Activated T-cell treated with anti-CD3 and anti-CD28 coated beads for 1 hour (primary cell): ENCODE results near the gene COPS7A.

ENCODE experiments used
- DNase-seq: peaks from one replicate; pipeline ENCODE4 v3.0.0-alpha.2; 2020; ENCODE audit warnings: low read depth

COPS7A gene, protein sequence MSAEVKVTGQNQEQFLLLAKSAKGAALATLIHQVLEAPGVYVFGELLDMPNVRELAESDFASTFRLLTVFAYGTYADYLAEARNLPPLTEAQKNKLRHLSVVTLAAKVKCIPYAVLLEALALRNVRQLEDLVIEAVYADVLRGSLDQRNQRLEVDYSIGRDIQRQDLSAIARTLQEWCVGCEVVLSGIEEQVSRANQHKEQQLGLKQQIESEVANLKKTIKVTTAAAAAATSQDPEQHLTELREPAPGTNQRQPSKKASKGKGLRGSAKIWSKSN

DNA sequence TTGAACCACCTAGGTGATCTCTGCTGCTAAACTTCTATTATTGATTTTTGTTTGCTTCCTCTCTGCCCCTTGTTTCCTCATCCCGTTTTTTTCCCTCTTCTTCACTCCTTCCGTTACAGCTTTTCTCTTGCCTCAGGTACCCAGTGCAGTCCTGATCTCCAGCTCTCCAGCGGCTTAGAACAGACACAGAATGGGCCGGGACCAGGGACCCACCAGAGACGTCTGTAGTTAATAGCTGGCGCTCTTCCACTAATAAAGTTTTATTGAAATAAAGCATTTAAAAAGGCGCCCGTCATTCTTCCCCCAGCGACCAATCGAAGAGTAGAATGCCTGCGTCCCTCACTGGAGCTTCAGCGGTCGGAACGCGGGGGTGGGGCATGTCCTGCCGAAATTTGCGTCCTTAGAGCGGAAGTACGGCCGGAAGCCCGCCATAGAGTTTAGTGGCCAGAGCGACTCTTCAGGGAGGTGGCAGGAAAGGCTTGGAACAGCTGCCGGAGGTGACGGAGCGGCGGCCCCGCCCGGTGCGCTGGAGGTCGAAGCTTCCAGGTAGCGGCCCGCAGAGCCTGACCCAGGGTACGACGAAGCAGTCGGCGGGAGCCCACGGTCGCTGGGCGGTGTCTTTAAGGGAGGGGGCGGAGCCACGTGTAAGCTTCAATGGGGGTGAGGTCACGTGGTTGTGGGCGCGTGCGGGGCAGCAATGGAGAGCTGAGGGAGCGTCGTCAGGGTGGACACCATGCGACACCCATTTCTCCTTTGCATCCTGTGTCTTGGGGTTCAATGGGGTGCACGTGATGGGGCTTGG, at the start of gene COPS7A:
COPS7A (plus strand) TSS at position 440 of the 802 bp plus-strand sequence. CDS start 611 bp downstream, outside the sequence.
- peak; percentile 87 for DNase-seq

DNA sequence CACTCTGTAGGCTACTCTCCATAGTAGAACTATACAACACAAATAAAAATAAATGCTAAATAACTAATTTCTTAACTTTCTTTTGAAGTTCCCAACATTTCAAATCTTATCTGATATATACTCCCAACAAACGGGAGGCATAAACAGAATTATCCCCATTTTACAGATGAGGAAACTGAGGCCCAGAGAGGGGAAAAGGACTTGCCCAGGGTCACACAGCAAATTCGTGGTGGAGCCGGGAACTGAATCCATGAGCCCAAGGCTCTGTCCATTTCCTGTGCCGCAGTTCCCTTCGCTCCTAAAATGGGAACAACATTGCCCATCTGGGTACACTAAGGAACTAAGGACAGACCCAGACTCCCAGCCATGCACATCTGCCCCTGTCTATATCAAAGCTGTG, 46.9 kb upstream of the COPS7A start:
- DNase-seq = no peak

DNA sequence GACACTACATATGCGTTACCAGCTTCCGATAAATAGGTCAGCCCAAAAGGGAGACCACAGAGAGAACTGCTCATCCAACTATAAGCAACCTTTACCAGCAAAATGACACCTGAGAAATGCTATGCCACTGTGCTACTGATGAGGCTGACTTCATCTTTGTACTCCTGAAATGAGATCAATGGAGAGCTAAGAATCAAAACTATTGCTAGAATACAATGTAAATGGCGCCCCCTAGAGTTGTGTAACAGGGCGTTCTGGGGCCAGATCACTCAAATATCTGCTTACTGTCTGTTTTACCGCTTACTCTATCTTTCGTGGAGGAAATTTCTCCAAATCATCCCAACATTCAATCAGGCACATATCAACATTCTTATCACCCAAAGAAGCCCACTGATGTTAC, 39.2 kb upstream of the COPS7A start:
- no peak for DNase-seq

DNA sequence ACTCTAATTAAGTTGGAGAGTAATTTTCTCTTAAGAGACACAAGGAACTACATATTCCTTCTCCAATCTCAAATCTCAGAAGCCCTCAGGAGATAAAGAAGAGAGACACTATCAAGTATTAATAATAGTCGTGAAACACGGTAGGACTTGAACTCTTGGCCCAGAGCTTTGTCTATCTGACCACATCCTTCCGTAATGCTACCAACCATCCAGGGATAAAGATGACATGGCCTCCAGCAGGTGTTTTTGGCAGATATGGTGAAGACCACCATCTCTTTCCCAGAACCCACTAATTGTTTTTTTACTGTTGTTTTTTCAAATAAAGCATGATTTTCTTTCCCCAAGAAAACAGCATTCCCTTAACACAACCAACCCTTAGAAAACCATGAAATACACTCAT, 38.0 kb upstream of the COPS7A start:
- no peak for DNase-seq

DNA sequence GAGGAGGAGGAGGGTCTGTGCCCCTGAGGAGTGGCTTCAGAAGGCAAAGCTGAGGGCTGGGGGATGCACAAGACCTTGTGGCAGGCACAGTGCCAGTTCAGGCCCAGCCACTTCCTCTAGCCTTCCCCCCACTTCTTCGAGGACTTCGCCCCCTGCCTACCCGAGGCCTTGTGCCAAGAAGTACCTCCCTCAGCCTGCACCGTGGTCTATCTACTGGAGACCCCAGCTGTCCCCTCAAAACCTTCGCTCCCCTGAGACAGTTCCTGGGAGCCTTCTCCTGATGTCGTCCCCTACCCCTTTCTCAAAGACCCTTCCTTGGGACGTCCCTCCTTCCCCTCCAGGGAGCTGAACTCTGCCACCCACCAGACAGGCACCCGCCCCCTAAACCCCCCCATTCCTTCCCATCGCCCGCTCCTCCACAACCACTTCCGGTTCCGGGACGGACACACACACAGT, 35.3 kb upstream of the COPS7A start:
- no peak for DNase-seq

DNA sequence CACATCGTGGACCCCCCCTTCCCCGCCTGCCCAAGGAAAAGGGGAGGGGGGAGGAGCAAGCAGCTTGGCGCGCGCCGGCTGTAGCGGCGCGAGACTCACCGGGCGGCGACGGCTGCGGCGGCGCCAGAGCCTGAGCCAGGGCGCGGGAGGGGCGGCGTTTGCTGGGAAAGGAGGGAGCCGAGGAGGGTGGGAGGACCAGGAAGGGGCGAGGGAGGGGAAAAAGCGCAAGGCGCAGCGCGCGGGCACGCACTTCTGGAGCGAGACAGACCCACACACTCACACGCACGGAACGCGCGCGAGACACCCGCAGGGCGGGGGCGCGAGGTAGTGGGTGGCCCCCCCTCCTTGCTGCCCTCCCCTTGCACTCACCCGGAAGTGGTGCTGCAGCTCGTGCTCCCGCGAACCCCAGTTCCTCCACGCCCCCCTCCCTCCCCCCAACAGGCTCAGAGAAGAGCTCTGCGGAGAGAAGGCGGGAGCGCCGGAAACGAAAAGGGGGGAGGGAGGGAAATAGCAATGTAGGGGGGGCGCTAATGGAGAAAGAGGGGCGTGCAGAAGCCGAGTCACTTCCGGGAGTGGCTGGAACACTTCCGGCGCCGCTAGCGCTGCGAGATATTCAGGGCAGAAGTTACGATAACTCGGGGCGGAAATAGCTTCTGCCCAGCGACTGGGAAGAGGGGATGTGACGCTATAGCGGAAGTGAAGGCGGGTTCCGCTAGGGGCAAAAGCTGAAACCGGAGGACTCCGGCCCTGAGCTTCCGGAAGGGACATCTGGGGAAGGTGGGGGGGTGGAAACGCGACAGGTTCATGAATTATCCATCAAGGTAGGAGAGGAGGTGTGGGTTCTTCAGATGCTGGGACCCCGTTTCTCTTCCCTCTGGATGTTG, 34.6 kb upstream of the COPS7A start, which contains the start of gene ZNF384:
ZNF384 (minus strand) TSS at position 377 of the 884 bp plus-strand sequence. CDS start 9,855 bp downstream, outside the sequence.
- peak; percentile 87 for DNase-seq

DNA sequence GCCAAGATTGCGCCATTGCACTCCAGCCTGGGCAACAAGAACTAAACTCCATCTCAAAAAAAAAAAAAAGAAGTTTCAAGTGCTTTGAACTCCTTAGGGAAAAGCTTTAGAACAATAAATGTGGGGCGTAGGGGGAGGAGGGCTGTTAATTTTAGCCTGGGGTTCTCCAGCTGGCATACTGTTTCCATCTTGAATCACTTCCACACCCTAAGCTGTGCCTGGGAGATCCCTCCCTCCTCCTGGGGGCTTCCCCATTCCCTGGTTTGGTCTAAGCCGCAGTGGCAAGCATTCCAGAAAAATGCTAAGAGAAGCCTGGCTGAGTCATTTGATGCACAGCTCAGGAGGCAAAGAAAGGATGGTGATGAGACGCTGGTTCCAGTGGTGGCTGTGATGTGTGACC, 32.4 kb upstream of the COPS7A start:
- DNase-seq = no peak

- DNase-seq = no peak
Observed at GRCh38 chr12:6692888-6693287, 31.0 kb upstream of the COPS7A start.

GRCh38 chr12:6693832-6694355, 30.0 kb upstream of the COPS7A start:
- DNase-seq = no peak

GRCh38 chr12:6694701-6695100, 29.1 kb upstream of the COPS7A start:
- no peak for DNase-seq

GRCh38 chr12:6695313-6696045, 28.4 kb upstream of the COPS7A start:
- DNase-seq = no peak

DNA sequence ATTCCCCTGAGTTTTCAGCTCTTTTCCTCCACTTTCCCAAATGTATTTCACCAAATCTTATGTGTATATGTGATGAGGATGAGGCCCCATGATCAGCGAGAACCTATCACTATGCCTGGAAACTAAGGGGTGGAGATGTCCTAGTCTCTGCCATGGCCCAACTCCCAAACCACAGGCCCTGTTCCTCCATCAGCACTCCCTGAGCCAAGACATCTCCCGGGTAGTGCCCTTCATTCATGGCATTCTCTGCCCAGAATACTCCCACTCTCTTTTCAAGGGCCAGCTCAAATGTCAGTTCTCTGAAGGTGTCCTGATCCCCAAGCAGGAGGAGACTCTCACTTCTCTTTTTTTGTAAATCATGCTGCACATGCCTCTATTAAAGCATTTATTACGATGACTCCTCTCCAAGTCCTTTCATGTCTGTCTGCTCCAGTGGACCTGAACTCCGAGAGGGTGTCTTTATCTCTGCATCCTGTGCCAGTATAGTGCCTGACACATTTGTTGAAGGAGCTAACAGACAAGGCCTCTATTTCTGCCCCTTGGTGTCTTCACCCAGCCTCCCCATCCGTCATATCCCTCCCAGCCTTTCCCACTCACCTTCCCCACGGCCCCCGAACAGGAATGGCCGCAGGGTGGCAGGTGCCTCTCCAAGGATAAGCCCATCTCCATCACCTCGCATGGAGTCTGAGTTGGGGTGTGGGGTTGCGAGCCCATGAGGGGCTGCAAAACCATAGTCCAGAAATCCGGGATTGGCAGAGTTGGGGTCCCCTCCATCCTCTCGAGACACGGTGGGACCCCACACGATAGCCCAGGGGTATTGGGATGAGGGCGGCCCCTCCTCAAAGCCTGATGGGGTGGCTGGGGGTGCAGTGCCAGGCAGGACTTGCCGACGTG, 26.9 kb upstream of the COPS7A start:
- no peak for DNase-seq

DNA sequence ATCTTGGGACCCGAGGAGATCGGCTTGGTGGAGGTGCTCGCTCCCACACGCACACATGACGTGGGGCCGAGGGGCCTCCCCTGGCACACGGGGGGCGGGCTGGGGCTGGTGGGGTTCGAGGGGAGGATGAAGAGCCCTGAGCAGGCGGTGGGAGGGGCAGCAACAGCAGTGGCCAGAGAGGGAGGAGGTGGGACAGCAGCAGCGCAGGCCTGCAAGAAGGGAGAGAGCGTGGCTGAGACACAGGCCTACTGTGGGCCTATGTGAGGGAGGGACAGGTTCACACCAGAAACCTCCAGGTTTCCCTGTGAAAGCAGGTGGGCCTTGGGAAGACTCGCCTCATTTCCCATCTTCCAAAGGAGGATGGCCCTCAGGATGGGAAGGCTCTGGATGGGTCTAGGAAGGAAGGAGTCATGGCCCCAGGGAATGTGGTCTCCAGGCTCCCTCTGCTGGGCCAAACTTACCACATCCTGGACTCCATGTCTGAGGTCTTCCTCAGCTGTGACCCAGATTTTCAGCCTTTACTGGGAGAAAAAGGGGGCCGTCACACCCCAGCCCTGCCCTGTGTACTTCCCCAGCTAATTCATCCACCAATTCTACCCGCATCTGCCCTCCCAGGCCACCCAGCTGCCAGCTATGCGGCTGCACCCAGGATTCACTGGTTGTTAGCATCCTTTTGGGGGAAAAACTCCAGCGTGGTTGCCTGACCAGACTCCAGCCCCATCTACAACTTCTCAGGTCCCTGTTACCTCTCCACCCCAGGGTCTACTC, 26.1 kb upstream of the COPS7A start:
- no peak for DNase-seq

DNA sequence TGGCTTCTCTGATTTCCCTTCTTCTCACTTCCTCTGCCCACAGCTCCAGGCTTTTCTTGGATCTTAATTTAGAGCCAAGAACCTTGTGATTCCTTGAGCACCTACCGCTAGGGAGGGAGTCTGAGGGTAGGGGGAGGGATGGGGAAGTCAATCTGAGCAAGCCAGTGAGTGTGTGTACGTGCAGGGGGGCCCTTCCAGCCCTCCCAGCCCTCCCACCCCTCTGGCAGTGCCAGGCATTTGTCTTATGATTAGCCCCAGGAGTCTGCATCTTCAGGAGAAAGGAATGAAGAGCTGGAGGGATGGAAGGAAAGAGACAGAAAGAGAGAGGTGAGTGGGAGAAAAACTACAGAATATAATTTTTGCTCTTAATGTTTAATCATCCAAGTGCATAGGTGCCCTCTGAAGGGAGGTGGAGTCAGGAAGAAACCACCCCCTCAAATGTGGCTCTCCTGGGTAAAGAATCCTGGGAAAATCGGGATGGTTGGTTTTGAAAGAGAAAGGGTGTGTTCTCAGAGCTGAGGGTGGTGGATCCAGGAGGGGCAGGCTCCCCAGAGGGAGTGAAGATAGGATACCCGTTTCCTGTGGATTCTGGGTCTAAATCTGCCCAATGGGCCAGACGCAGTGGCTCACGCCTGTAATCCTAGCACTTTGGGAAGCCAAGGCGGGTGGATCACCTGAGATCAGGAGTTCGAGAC, 25.3 kb upstream of the COPS7A start:
- DNase-seq = no peak

- no peak for DNase-seq
Observed at GRCh38 chr12:6699259-6699988, 24.4 kb upstream of the COPS7A start.

DNA sequence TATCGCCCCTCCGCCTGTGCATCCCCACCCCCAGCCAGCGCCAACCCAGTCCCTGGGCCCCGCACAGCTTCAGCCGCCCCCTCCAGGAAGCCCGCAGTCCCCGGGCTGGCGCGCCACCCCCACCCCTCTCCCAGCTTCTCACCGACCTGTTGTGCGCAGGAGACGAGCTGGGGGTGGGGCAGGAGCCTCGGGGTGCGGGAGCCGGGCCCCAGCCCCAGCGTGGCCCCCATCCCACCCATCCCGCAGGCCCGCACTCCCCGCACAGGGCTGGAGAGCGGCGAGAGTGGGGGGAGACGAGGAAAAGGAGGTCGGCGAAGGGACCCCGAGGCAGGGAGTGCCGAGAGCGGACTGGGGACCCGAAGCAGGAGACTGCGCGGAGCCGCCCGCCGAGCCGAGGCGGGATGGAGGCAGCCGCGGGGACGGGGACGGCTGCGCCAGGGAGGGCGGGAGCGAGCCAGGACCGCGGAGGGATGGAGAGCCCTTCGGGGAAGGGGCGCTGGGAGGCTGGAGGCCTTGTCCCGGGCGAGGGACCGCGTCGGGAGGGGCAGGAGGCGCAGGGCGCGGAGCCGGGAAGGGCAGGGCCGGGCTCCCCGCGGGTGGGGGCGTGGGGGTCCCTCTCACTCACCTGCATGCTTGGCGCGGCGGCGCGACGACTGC, 23.7 kb upstream of the COPS7A start:
- no peak for DNase-seq

DNA sequence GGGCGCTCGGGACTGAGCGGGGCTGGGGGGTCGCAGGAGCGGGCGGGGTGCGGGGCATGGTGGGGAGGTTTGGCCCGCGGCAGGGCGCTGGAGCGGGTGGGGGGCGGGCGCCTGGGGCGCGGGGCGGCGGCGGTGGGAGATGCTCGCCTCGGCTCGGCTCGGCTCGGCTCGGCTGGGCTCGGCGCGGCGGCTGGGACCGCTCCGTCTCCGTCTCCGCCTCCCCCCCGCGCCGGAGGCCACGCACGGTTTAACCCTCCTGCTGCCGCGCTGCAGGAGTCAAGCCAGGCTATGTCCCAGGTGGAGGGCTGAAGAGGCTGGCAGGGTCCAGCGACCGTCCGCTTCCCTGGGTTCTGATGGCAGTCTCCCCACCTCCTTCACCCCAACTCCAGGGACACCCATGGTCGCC, 23.2 kb upstream of the COPS7A start, which contains the start of gene PIANP:
PIANP (minus strand) TSS at position 170 of the 406 bp plus-strand sequence. CDS start 2,754 bp downstream, outside the sequence.
- peak; percentile 43 for DNase-seq
